Hepatocyte (in vitro differentiated cells): ENCODE data around the gene SPAM1.

Source experiments
- EZH2 ChIP-seq: fragments of 200-600 bp; sonication (generic); IDR thresholded peaks from 2 replicates; pipeline ENCODE4 v1.6.1; 2016; ENCODE audit warnings: antibody characterized with exemption, mild to moderate bottlenecking, borderline replicate concordance
- EZH2phosphoT487 ChIP-seq: fragments of 200-600 bp; sonication (generic); IDR thresholded peaks from one replicate; pipeline ENCODE4 v1.6.1; 2018; ENCODE audit warnings: antibody characterized with exemption, mild to moderate bottlenecking, low read depth, moderate library complexity; ENCODE audit not compliant: unreplicated experiment, severe bottlenecking
- TF ChIP-seq, protein P1 (sequence below): fragments of 200-600 bp; sonication (generic); IDR thresholded peaks from 2 replicates; pipeline ENCODE4 v1.5.1; 2016; ENCODE audit warnings: antibody characterized with exemption, mild to moderate bottlenecking; ENCODE audit not compliant: poor library complexity

DNA sequence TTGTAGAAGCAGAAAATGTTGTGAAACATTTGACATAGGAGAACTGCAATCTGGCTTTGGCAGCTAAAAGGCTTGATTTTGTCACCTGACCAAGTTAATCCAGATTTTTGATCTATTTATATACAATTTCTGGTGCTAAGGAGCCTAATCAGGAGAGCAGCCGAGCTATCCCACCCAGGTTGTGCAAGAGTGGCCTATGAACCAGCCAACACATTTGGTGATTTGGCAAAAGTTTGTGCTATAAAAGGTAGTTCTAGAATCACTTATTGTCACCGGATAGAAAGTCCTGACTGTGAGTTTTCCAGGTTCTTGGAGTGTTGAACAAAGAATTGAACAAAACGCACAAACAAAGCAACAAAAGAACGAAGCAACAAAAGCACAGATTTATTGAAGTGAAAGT lies 1.4 kb upstream of the SPAM1 start:
- TF ChIP-seq EZH2 (no peak), EZH2phosphoT487 (no peak)
- TF ChIP-seq, protein P1, sequence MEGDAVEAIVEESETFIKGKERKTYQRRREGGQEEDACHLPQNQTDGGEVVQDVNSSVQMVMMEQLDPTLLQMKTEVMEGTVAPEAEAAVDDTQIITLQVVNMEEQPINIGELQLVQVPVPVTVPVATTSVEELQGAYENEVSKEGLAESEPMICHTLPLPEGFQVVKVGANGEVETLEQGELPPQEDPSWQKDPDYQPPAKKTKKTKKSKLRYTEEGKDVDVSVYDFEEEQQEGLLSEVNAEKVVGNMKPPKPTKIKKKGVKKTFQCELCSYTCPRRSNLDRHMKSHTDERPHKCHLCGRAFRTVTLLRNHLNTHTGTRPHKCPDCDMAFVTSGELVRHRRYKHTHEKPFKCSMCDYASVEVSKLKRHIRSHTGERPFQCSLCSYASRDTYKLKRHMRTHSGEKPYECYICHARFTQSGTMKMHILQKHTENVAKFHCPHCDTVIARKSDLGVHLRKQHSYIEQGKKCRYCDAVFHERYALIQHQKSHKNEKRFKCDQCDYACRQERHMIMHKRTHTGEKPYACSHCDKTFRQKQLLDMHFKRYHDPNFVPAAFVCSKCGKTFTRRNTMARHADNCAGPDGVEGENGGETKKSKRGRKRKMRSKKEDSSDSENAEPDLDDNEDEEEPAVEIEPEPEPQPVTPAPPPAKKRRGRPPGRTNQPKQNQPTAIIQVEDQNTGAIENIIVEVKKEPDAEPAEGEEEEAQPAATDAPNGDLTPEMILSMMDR = no peak
